ENCODE results near the gene MEP1A.

GRCh38 chr6:46758960-46759753 is 34.0 kb upstream of the MEP1A start:
- TF ChIP-seq, protein P1, sequence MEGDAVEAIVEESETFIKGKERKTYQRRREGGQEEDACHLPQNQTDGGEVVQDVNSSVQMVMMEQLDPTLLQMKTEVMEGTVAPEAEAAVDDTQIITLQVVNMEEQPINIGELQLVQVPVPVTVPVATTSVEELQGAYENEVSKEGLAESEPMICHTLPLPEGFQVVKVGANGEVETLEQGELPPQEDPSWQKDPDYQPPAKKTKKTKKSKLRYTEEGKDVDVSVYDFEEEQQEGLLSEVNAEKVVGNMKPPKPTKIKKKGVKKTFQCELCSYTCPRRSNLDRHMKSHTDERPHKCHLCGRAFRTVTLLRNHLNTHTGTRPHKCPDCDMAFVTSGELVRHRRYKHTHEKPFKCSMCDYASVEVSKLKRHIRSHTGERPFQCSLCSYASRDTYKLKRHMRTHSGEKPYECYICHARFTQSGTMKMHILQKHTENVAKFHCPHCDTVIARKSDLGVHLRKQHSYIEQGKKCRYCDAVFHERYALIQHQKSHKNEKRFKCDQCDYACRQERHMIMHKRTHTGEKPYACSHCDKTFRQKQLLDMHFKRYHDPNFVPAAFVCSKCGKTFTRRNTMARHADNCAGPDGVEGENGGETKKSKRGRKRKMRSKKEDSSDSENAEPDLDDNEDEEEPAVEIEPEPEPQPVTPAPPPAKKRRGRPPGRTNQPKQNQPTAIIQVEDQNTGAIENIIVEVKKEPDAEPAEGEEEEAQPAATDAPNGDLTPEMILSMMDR (IDR thresholded peaks at IDR 0.05) = no peak
- TF ChIP-seq POLR2A (IDR thresholded peaks at IDR 0.05) = no peak

Data from right lobe of liver (tissue), 4 donors.